Large intestine (tissue), 3 donors: Measurements from ENCODE around the gene ITPRIPL1. TPM values are rescaled to one million over a fixed set of nuclear protein-coding genes. Genes with fewer than 3 reads are reported as not detected.

ENCODE experiments used
- DNase-seq, 2 donors: peaks; one replicate each; pipeline versions ENCODE4 v3.0.0 to v3.0.0-alpha.2; 2013
- H3K27ac ChIP-seq: one replicate; pipeline ENCODE4 v1.5.1; 2013; ENCODE audit warnings: low read length
- H3K27me3 ChIP-seq: 2 replicates; pipeline ENCODE4 v1.6.1; 2013; ENCODE audit warnings: low read length; ENCODE audit not compliant: control insufficient read depth, insufficient read depth
- H3K36me3 ChIP-seq: 2 replicates; pipeline ENCODE4 v1.6.1; 2013; ENCODE audit warnings: low read length; ENCODE audit not compliant: control insufficient read depth, insufficient read depth
- H3K4me1 ChIP-seq: one replicate; pipeline ENCODE4 v1.6.1; 2013; ENCODE audit warnings: low read length; ENCODE audit not compliant: control insufficient read depth, insufficient read depth
- H3K4me3 ChIP-seq: one replicate; pipeline ENCODE4 v1.5.1; 2013; ENCODE audit warnings: low read length
- H3K9me3 ChIP-seq: one replicate; pipeline ENCODE4 v1.6.1; 2013; ENCODE audit warnings: mild to moderate bottlenecking, low read depth, low read length, moderate library complexity; ENCODE audit not compliant: control insufficient read depth
- WGBS: methylation state at CpG from one replicate; pipeline ENCODE4 v1.1.5; 2013; ENCODE audit warnings: low lambda C conversion rate; ENCODE audit not compliant: insufficient coverage; 5-methylcytosine and 5-hydroxymethylcytosine counted together
- polyA plus RNA-seq: library from polyadenylated mRNA; unstranded; fragments of 120-200 nt; gene quantifications from one replicate; pipeline ENCODE4 v1.2.1, GENCODE V29; 2013

ITPRIPL1 gene
- polyA plus RNA-seq, 1 donor, result 1.9 TPM

DNA sequence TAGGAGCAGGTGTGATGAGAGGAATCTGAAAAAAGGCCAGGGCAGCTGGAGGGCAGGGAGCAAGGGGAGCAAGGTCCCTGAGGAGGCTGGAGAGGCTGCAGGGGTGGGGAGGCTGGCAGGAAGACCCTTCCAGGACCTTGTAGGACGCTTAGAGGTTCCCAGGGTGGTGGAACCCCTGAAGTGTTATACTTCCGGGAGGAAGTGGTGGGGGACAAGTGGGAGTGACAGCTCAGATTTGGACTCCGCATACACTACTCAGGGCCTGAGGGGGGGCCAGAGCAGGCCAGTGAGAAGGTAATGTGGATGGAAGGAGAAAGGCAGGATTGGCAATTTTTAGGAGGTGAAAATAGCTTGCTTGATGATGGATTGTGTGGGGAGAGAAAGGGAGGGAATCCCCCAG lies 8.6 kb downstream of the ITPRIPL1 start:
- Histone ChIP-seq H3K4me3 (no peak overlapping the region), H3K9me3 (no peaks in the 10 kb centered on the region), H3K27me3 (no peaks in the 10 kb centered on the region), H3K36me3 (no peaks in the 10 kb centered on the region), H3K4me1 (peaks cover 11% of the 10 kb centered on the region), H3K27ac (no peak overlapping the region)
- no CpG with 5 or more reads among the region's 3 CpGs for WGBS
- DNase-seq, result no peak

DNA sequence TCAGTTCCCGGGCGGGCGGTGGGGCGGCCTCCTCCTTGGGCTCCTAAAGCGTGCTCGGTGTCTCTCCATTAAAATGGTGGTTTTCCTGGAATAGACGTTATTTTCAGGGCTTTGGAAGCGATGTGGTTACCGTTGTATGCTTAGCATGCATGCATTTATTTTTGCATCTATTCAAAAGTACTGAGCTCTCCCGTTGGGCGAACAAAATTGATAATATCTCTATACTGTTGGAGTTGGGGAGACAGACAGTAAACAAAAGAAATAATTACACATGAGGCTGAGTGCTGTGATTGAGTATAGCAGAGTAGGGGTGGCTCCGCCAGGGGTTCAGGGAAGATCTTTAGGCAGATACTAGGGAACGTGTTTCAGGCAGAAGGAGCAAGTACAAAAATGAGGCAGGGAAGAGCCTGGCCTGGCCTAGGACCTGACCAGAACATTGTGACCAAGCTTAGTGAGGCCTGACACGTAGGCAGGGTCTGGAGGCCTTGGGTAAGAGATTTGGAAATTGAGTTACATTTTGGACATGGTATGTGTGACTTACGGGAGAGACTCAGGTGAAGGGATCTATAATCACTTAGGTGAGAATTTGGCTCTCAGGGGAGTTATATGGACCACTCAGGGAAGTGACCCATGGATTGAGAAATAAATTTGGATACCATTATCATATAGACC lies 11.1 kb downstream of the ITPRIPL1 start:
- H3K4me3 ChIP-seq, result peak overlapping the region; percentile 92
- WGBS, result 20% methylated on average over 2 of the region's 15 CpGs
- H3K27ac ChIP-seq, result peak overlapping the region; percentile 6
- no peaks in the 10 kb centered on the region for H3K36me3 ChIP-seq
- no peaks in the 10 kb centered on the region for H3K9me3 ChIP-seq
- H3K27me3 ChIP-seq, result no peaks in the 10 kb centered on the region
- DNase-seq, result no peak
- H3K4me1 ChIP-seq, result peaks cover 11% of the 10 kb centered on the region

DNA sequence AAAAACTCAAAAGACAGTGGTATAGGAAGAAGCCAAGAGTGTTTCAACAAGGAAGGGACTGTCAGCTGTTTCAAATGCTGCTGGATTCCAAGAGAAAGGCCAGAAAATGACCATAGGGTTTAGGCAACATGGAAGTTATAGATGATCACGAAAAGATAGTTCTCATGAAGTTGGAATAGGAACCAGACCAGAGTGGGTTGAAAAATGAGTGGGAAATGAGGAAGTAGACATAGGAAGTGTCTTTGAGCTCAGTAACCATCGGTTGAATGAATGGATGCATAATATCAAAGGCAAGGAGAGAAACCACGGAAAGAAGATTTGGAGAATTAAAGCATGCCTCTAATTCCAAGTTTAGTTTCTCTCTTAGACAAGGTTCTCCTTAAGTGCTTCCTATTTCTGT lies 11.8 kb downstream of the ITPRIPL1 start:
- no peak overlapping the region for H3K4me3 ChIP-seq
- DNase-seq, result no peak
- no peaks in the 10 kb centered on the region for H3K9me3 ChIP-seq
- H3K36me3 ChIP-seq, result no peaks in the 10 kb centered on the region
- H3K27me3 ChIP-seq, result no peaks in the 10 kb centered on the region
- peaks cover 11% of the 10 kb centered on the region for H3K4me1 ChIP-seq
- no peak overlapping the region for H3K27ac ChIP-seq
- 100% methylated on average over 1 of the region's 3 CpGs for WGBS

DNA sequence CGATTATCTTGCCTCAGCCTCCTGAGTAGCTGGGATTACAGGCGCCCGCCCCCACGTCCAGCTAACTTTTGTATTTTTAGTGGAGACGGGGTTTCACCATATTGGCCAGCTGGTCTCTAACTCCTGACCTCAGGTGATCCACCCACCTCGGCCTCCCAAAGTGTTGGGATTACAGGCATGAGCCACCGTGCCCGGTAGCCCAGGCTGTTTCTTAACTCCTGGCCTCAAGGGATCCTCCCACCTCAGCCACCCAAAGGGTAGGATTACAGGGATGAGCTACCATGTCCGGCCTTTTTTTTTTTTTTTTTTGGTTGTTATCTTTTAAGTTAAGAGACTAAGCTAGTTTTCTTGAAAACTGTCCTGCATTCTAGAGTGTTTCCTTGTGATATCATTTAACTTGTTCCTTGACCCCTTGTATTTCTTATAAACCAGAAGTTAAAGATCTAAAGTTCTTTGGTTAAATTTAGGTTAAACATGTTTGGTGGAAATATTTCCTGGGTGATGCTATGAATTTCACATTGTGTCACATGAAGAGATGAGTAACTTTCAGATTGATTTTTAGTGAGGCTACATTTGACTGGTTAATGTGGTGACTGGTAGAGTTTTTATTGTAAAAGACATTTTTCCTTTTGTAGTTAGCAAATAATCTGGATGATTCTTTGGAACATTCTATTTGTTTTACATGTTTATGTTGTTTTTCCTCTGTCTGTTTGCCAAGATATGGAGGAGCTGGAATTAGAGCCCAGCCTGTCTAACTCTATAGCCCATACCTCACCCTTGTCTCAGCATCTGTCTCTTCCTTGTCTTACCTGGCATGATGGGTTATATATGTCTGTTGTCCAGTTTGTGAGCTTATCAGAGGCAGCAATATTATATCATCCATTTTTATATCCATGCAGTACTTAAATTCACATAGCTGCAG lies 15.6 kb downstream of the ITPRIPL1 start:
- Histone ChIP-seq H3K4me3 (no peak overlapping the region), H3K36me3 (no peaks in the 10 kb centered on the region), H3K9me3 (no peaks in the 10 kb centered on the region), H3K27me3 (no peaks in the 10 kb centered on the region), H3K4me1 (peaks cover 9% of the 10 kb centered on the region), H3K27ac (no peak overlapping the region)
- DNase-seq, result no peak
- 71% methylated on average over 1 of the region's 9 CpGs for WGBS

DNA sequence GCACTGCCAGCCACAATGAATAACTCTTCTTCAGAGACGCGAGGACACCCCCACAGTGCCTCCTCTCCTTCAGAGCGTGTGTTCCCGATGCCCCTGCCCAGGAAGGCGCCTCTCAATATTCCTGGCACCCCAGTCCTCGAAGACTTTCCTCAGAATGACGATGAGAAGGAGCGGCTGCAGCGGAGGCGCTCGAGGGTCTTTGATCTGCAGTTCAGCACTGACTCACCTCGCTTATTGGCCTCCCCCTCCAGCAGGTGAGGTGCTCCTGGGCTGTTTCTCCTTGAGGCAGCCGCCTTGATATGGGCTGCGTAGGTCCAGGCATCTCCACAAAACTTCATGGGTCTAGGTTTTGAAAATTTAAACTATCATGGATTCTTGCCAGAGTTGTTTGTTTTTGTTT lies 16.5 kb downstream of the ITPRIPL1 start:
- Histone ChIP-seq H3K27ac (no peak overlapping the region), H3K36me3 (no peaks in the 10 kb centered on the region), H3K4me3 (no peak overlapping the region), H3K4me1 (peaks cover 3% of the 10 kb centered on the region), H3K9me3 (no peaks in the 10 kb centered on the region), H3K27me3 (no peaks in the 10 kb centered on the region)
- no CpG with 5 or more reads among the region's 14 CpGs for WGBS
- DNase-seq, result peak in 1 of 2 donors; percentile 46

DNA sequence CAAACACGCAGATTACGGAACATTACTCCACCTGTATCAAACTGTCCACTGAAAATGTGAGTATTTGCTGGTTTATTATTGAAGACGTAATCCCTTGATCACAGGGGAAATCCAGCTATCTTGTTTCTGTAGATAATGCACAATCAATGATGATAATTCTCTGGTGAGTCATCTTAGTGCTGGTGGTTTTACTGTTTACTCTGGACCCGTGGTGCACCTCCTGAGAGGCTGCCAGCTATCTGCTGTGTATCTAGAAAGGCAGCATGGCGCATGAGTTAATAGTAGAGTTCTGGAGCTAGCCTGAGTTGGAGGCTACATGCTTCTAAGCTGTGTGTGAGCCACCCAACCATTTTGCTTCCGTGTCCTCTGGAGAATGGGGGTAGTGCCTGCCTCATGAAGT lies 17.0 kb downstream of the ITPRIPL1 start:
- no peaks in the 10 kb centered on the region for H3K9me3 ChIP-seq
- no peak overlapping the region for H3K27ac ChIP-seq
- no peaks in the 10 kb centered on the region for H3K36me3 ChIP-seq
- H3K27me3 ChIP-seq, result no peaks in the 10 kb centered on the region
- H3K4me3 ChIP-seq, result no peak overlapping the region
- DNase-seq, result peak; percentile 57 to 71
- peaks cover 3% of the 10 kb centered on the region for H3K4me1 ChIP-seq
- 17% methylated on average over 1 of the region's 6 CpGs for WGBS

DNA sequence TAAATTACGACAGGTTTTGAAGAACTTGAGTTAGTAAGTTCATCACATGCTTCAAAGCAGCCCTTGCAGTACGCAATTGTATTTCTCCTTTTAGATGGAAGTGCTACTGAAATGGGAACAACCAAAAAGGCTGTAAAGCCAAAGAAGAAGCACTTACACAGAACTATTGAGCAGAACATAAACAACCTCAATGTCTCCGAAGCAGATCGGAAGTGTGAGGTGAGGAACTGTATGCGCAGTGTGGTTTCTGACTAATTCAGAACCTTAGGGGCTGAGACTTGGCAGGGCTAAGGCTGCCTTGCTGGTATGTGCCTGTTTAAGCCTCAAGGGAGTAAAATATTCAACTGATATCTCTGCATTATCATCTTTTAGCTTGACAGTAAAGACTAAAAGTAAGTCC lies 18.9 kb downstream of the ITPRIPL1 start:
- H3K9me3 ChIP-seq, result no peaks in the 10 kb centered on the region
- 93% methylated on average over 2 of the region's 5 CpGs for WGBS
- H3K4me1 ChIP-seq, result peaks cover 3% of the 10 kb centered on the region
- H3K4me3 ChIP-seq, result no peak overlapping the region
- no peak for DNase-seq
- H3K36me3 ChIP-seq, result no peaks in the 10 kb centered on the region
- H3K27ac ChIP-seq, result no peak overlapping the region
- no peaks in the 10 kb centered on the region for H3K27me3 ChIP-seq

DNA sequence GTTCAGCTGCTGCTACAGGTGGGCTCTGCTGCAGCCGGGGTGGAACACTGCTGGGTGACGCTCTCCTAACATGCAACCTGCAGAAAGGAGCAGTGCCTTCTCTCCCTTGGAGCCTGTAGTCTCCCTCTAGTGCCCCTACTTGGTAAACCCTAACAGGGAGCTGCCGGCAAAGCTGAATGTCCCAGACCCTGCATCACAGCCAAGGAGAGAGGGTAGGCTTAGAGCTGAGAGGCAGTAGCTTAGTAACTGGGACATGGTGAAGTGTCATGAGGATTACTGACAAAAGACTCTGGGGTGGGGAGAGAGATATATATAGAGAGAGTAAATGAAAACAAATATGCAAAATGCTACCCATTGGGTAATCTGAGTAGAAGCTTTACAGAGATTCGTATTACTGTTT lies 20.3 kb downstream of the ITPRIPL1 start:
- Histone ChIP-seq H3K4me3 (no peak overlapping the region), H3K27me3 (no peaks in the 10 kb centered on the region), H3K27ac (no peak overlapping the region), H3K9me3 (no peaks in the 10 kb centered on the region), H3K36me3 (no peaks in the 10 kb centered on the region), H3K4me1 (peaks cover 3% of the 10 kb centered on the region)
- no peak for DNase-seq
- 100% methylated on average over 1 of the region's 4 CpGs for WGBS

DNA sequence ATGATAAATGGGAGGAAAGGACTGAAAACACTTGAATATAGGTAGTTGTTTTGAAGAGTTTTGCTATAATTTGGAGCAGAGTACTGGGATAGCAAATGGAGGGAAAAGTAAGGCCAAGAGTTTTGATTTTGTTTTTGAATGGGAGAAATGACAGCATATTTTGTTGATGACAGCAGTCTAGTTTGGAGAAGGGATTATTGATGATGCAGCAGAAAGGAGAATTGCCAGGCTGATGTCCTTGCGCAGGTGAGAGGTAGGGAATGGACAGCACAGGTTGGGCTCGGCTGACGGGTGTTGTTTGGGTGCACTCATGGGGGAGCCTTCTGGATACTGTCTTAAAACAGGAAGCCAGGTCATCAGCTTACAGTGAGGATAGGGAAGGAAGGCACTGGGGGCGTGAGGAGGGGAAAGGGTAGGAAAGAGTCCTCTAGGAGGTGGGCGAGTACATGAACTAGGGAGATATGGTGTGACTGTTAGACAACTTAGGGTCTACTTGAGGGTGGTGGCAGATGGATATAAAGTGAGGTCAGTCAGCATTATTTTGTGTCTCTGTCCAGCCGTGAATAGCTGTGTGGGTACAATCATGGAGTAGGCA lies 20.8 kb downstream of the ITPRIPL1 start:
- Histone ChIP-seq H3K9me3 (no peaks in the 10 kb centered on the region), H3K4me3 (no peak overlapping the region), H3K4me1 (peaks cover 3% of the 10 kb centered on the region), H3K36me3 (peaks cover 4% of the 10 kb centered on the region), H3K27ac (no peak overlapping the region), H3K27me3 (no peaks in the 10 kb centered on the region)
- no peak for DNase-seq
- WGBS, result no CpG with 5 or more reads among the region's 6 CpGs

DNA sequence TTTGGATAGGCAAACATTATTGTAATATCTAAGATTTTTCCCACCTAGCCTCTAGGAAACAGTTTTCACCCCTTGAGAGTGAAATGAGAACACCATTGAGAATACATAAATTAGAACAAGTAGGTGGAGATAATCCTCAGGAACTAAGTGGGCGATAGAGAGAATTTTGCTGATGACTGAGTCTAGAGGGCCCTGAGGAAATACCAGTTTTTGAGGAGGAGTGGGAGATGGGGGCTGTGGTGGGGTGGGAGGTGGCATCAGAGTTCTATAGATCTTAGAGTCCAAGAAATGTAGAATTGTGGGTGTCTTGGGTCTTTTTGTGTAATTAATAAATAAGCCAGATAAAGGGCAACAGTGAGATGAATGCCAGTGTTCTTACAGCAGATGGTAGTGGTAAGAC lies 22.3 kb downstream of the ITPRIPL1 start:
- Histone ChIP-seq H3K36me3 (peaks cover 9% of the 10 kb centered on the region), H3K27ac (no peak overlapping the region), H3K9me3 (no peaks in the 10 kb centered on the region), H3K4me3 (no peak overlapping the region), H3K27me3 (no peaks in the 10 kb centered on the region), H3K4me1 (peaks cover under 1% of the 10 kb centered on the region)
- DNase-seq, result no peak
- WGBS, result no CpG with 5 or more reads among the region's 1 CpG
